PC-3 (cell line): Measurements from ENCODE around the gene CHRNA9.

ENCODE experiments used
- EZH2 ChIP-seq: fragments of 300-600 bp; sonication (generic); IDR thresholded peaks from one replicate; pipeline ENCODE4 v1.6.1; 2017; ENCODE audit warnings: antibody characterized with exemption, mild to moderate bottlenecking, low read length; ENCODE audit not compliant: unreplicated experiment
- TF ChIP-seq, protein P1 (sequence below): fragments of 300-600 bp; sonication (generic); conservative IDR thresholded peaks from 2 replicates; pipeline ENCODE4 v1.5.1; 2017; ENCODE audit warnings: antibody characterized with exemption, low read depth, mild to moderate bottlenecking, low read length

DNA sequence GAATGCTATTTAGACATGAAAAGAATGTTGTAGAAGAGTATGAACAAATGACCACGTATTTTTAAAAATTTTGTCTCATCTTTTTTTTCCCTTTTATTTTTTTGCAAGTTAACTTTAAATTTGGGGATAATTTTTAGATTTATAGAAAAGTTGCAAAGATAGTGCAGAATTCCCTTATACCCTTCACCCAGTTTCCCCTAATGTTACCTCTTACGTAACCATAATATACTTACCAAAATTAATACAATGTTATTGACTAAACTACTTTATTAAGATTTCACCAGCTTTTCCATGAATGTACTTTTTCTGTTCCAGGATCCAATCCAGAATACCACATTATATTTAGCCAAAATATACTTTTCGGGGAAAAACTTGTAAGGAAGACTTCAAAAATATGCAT lies 12.3 kb downstream of the CHRNA9 start:
- TF ChIP-seq, protein P1, sequence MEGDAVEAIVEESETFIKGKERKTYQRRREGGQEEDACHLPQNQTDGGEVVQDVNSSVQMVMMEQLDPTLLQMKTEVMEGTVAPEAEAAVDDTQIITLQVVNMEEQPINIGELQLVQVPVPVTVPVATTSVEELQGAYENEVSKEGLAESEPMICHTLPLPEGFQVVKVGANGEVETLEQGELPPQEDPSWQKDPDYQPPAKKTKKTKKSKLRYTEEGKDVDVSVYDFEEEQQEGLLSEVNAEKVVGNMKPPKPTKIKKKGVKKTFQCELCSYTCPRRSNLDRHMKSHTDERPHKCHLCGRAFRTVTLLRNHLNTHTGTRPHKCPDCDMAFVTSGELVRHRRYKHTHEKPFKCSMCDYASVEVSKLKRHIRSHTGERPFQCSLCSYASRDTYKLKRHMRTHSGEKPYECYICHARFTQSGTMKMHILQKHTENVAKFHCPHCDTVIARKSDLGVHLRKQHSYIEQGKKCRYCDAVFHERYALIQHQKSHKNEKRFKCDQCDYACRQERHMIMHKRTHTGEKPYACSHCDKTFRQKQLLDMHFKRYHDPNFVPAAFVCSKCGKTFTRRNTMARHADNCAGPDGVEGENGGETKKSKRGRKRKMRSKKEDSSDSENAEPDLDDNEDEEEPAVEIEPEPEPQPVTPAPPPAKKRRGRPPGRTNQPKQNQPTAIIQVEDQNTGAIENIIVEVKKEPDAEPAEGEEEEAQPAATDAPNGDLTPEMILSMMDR: no peak
- TF ChIP-seq EZH2: no peak
